Measurements from ENCODE around the gene DRC3.
"Not testable (repeated sequence)": the region's sequence is repeated elsewhere in the genome, so short reads cannot be mapped to it uniquely, and the experiment has no call there.

DRC3 gene

DNA sequence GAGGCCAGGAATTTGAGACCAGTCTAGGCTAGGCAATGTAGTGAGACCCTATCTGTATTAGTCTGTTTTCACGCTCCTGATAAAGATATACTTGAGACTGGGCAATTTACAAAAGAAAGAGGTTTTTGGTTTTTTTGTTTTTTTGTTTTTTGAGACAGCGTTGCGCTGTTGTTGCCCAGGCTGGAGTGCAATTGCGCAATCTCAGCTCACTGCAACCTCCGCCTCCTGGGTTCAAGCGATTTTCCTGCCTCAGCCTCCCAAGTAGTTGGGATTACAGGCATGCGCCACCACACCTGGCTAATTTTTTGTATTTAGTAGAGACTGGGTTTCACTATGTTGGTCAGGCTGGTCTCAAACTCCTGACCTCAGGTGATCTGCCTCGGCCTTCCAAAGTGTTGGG, 23.2 kb downstream of the DRC3 start:
- DNase-seq = not testable (repeated sequence)

DNA sequence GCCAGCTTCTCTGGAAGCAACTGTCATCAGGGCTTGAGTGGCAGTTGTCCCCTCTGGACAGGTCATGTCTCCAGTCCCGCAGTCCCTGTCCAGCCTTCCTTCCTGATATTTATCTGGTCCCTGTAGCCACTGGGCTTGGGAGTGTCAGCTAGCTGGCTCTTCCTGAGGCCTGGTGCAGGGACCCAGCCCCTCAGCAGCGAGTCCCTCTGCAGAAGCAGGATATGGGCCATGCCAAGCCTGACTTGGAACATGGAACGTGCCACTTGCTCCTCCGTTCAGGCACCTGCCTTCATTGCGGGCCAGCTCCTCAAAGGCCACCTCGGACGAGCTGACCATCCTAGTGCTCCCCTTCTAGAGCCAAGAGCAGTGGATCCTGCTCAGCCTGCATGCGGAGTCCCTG, 26.3 kb downstream of the DRC3 start:
- no peak for DNase-seq

DNA sequence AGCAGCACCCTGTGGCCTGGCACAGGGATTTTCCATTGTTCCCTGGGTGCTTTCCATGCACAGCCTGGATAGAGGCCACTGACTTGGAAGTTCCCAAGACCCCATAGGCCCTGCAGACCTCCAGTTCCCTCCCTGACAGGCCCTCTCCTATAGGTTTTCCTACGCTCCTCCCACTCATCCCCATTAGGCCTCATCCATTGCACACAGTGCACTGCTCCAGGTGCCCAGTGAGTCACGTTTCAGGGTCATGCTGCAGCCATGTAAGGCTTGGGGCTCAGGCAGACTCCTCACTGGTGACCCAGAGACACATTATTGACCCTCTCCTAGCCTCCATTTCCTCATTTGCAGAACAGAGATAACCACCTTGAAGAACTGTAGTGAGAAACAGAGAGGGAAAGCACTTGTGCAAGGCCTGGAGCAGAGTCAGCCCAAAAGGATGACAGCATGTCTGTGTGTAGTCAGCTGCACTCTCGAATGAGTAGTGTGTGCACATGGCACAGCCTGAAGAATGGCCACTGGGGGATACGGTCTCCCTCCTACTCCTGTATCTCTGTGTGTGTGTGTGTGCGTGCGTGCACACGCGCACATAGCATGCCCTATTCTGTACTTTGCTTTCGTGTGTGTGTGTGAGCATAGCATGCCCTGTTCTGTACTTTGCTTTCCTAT, 26.8 kb downstream of the DRC3 start:
- no peak for DNase-seq

DNA sequence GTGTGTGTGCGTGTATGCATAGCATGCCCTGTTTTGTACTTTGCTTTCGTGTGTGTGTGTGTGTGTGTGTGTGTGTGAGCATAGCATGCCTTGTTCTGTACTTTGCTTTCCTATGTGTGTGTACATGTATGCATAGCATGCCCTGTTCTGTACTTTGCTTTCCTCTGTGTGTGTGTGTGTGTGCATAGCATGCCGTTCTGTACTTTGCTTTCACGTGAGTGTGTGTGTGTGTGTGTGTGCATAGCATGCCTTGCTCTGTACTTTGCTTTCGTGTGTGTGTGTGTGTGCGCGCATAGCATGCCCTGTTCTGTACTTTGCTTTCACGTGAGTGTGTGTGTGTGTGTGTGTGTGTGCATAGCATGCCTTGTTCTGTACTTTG, 27.4 kb downstream of the DRC3 start:
- no peak for DNase-seq

DNA sequence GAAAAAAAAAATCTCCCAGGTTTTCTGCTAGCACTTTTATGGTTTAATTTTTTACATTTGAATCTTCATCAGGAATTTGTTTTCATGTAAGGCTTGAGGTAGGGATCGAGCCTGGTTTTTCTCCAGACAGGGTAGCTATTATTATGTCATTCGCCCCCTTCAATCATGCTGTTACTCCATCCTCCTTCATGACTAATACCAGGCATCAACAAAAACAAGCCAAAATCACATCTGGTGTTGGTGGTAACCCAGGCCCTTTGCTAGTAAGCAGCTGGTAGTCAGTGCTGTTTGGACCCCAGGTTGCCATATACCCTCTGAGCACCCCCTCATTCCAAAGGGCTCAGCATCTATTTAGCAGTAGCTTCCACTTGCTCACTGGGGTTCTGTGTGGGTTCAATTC, 29.5 kb downstream of the DRC3 start:
- DNase-seq = peak; percentile 52

DNA sequence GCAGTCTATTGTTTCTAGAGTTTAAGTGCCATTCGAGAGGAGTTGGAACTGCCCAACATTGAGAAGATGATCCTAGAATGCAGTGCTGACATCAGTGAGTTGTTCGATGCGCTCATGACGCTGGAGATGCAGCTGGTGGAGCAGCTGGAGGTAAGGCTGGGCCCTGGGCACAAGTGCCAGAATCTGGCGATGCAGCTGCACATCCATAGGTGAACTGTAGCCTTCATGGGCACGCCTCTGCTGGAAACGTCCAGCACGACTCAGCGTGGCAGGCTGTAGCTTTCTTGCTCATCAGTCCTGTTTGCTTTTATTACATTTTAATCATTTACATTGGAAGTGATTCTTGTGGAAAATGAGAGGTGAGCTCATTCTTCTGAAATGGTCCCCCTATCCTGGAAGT, 31.7 kb downstream of the DRC3 start:
- no peak for DNase-seq

DNA sequence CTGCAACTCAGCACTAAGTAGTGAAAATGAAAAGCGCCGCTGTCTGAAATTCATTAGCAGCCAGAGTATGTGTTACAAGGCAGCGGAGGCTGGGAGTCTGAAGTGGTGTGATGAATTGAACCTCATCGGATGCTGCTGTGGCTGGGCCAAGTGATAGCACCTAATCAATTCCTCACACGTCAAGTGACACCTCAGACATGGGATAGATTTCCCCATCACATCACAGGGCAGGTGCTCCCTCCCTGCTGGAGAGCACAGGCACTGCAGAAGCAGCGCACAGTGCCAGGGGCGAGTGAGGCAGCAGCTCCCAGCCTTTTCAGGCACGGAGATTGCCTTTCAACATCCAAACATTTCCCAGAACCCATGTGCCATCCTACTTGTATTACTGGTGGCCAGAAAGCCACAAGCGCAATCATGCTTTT, 32.2 kb downstream of the DRC3 start:
- DNase-seq = no peak

DNA sequence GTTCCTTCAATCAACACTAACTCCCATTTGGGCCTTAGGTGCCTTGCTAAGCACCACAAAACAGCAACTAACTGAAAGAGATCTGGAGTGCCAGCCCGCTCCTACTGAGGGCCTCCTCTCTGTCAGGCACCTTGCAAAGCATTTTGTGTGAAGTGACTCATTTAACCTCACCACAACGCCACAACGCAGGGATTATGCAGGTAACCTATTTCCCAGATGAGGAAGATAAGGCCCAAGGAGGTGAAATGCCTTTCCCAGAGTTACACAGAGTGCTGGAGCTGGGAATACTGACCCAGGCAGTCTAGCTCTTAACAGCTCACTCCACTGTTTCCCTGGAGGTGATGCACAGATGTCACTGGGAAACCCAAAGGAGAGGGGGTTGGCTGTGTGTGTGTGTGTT, 32.8 kb downstream of the DRC3 start:
- DNase-seq = no peak

DNA sequence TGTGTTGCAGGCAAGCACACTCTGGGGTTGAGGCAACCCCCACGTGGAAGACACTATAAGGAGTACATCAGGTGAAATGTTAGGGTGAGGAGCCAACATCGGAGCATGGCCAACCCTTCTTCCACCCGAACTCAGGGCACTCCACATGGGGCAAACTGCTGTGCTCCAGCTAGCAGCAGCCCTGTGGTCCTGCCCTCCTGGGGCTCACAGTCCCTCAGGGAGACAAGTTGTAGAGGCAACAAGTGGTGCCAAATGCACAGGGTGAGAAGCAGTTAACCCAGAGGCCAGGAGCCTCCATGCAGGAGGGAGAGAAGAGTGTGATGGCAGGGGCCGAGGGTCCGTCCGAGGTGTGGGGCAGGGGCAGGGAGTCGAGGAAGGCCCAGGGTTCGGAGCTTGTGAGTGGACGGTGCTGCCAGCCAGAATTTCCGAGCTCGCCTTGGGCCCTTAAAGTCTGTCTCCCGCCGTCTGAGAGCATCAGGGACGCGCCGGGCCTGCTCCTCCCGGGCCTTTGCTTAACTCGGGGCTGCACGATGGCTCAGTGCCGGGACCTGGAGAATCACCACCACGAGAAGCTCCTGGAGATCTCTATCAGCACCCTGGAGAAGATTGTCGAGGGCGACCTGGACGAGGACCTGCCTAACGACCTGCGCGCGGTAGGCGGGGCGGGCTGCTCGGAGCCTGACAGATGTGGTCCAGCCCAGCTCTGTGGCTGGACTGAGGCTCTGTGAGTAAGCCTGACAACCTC, 34.0 kb downstream of the DRC3 start:
- no peak for DNase-seq

DNA sequence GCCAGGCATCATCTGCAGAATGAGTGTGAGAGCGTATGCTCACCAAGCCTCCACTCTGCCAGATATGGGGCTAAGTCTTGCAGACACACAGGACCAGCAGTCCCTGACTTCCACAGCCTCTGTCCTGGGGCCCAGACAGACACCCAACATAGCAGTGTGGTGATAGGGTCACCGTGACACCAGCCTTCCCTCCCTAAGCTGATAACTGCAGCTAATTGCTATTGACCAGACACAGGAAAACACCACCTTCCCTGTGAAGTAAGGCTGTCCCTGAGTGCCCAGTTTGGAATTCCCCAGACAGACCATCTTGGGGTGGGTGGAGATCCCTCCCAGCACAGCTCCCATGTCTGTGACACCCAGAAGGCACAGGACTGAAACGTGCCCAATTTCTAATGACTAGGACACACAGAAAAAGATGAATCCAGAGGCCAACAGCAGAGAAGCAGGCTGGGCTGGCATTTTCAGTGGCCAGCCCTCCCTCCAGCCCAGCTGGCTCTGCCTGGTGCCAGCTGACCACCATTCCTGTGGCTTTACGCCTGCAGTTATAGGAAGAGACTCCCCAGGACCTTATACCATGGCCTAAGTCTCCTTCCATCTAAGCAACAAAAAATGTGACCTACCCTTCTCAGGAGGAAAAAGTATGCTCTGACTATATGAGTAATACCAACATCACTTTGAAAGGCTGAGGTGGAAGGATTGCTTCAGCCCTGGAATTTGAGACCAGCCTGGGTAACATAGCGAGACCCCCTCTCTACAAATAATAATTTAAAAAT, 36.0 kb downstream of the DRC3 start:
- peak; percentile 84 for DNase-seq

DNA sequence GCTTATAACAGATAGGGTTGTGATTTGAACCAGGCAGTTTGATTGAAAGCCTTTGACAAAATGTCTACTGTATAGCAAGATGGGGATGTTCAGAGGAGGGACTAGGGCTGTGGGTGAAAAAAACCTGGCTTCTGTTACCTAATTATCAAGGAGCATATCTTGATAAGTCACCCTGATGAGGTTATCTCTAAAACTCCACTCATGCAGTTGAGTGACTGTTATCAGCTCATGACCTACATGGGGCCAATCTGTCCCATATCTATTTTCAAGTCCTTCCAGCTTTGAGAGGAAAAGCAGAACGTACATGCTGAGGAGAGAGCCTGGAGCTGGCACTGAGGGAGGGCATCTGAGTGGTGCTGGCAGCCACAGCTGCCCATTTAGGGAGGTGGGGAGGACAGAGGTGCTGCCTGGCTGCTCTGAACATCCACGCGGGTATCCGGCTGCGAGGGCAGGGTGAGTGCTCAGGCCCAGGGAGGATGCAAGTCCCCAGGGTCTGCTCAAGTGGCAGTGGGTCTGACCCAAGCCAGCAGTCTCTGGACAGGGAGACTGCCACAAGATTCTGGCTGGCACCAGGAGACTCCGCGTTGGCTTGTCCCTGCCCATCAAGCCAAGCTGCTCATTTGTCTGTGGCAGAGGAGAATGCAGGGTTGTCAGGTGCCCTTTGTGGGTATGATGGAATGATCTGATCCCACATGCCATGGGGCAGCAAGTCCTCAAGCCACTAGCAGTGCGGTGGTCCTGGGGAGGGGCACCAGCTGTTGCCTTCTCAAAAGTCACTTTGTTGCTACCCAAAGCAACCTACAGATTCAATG, 37.2 kb downstream of the DRC3 start:
- DNase-seq = no peak

DNA sequence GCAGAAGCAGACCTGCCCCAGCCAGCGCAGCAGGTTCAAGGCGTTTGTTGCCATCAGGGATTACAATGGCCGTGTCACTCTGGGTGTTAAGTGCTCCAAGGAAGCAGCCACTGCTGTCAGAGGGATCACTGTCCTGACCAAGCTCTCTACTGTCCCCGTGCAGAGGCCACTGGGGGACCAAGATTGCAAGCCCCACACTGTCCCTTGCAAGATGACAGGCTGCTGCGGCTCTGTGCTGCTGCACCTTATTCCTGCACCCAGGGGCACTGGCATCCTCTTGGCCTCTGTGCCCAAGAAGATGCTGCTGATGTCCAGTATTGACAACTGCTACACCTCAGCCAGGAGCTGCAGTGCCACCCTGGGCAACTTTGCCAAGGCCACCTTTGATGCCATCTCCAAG, 38.6 kb downstream of the DRC3 start:
- no peak for DNase-seq

DNA sequence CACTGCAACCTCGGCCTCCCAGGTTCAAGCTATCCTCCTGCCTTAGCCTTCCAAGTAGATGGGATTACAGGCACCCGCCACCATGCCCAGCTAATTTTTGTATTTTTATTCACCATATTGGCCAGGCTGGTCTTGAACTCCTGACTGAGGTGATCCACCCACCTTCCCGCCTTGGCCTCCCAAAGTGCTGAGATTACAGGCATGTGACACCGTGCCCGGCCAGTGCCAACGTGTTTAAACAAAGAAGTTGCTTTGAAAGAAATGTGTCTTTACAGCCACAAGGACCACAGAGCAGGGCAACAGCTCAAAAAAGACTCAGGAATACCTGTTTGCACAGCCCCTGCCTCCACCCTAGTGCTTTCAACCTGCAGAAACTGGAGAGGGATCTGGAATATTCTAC, 41.3 kb downstream of the DRC3 start:
- no peak for DNase-seq

DNA sequence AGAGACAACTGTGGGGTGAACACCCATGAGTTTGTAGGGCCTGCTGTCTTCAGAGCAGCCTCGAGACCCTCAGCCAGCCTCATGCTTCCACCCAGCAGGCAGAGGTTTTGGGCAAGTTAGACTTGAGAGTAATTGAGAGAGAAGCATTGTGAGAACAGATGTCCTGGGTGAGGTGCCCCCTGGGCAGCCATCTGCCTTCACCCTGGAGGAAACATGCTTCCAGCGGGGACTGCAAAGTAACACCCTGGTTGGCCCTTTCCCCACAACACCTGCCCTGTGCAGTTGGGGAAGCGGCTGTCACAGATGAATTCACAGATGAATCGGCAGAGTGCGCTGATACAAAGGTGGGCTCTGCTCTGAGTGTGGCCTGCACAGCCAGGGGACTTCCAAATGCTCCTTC, 42.9 kb downstream of the DRC3 start:
- DNase-seq = no peak

DNA sequence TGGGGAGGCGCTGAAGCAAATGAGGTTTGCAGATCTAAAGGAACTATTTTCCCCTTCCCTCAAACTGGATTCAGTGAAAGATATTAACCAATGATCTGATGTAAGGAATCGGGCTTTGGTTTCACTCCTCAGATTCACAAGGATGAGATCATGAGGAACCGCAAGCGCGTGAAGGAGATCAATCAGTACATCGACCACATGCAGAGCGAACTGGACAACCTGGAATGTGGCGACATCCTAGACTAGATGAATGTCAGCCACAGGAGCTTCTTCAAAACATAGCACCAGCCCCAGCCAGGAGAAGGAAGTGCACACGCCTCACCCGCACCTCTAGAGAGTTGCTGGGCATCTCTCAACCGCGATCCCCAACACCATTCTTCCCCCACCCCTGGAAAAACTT, 43.8 kb downstream of the DRC3 start:
- DNase-seq = no peak

DNA sequence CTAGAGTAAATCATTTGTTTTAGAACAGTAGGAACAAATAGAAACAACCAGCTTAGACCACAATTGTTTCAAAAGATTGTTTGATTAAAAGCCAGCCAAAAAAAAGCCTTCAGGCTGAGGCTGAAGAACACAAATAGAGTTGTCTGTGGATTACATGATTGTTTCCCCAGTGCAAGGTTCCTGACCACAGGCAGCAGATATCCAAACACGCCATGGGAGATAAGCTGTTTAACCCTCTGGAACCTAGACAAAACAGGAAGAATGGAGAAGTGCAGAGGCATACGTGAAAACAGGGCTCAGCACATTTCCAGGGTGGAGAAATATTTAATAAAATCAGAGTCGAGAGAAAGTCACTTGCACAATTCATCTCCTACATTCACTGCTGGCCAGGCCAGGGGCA, 45.3 kb downstream of the DRC3 start:
- no peak for DNase-seq

DNA sequence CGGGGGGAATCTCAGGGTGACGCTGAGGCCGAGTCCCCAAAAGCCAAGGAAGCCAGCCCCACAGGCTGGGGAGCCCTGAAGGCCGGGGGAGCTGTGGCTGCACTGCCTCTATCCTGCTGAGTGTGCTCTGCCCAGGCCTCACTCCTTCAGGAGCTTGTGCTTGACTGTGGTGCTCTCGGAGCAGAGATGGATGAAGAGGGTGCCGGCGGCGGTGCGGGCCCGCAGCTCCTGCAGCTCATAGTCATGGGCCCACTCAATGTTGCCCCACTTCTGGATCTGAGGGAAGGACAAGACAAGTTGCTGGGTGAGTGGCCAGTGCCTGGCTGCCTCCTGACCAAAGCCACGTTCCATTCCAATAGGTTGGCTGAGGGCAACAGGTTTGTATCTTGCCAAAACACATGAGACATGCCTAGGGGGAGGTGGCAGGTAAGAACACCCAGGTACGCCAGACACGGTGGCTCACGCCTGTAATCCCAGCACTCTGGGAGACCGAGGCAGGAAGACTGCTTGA, 45.8 kb downstream of the DRC3 start:
- DNase-seq = no peak

DNA sequence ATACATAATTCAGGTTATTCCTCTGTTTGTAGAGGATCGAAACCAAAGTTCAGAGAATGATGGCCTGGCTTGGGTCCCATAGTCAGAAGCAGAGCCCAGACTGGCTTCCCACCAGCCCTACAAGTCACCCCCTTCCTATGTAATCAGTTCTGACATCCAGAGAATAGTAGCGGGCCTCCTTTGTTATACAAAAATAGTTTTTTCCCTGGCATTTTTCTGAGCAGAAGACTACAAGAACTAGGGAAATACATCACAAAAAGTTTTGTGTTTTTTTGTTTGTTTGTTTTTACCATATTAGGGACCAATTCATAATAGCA, 47.1 kb downstream of the DRC3 start:
- no peak for DNase-seq

DNA sequence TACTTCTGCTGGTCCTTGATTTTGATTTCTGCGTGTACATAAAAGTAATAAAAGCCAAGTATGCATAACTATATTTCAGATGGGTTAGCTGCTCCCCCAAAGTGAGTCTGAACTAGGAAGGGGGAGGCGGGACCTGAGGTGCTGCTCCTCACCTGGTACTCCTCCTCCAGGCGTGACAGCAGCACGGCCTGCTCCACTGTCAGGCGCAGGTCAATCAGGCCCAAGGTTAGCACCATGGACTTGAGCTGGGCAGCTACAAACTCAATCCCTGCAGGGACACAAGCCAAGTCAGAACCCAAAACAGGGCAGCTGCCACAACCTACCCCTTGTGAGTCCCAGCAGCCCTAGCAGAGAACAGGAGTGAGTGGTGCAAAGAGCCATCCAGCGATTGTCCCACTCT, 48.3 kb downstream of the DRC3 start:
- DNase-seq = no peak

DNA sequence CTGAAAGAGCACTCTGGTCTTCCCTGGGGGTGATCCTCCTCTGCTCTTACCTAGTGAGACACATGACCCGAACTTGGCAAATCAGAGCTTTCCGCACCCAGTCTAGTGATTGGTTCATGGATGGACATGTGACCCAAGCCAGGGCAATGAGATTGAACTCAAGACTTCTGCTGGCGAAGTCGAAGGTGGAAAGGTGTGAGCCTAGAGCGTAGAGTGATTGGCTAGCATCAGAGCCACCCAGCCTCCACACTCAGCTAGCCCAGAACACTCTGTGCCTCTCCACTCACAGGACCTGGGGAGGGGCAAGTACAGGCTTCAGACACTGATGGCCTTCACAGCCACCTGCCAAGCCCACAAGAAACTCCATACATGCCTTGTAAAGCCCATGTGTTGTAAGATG, 48.7 kb downstream of the DRC3 start:
- DNase-seq = no peak

DNA sequence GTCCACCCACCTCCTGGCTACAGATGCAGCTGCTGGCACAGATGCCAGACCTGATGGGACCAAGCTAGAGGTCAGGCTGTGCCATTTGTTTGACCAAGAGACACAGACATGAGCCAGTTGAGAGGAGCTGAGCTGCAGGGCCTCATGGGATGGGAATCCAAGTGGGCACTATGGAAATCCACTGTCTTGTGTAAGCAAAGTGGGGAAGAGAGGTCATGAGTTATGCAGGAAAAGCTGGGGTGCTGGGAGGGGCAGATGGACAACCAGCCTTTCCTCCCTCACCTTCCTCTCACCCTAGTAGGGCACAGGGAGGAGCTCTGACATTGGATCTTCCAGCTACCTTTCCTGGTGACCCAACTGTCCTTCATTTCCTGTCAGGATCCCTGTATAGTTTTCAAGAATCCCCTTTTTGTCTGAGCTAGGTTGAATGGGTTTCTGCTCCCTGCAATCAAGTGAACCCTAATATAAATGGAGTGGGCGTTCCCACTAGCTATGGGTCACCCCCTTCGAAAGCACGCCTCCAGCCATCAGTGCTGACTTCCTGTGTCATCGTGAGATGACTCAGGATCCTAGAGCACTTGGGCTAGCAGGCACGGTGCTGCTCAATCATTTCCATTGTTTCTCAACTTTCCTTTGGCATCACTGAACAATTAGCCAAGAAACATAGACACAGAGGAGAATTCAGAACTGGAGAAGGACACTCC, 52.7 kb downstream of the DRC3 start:
- DNase-seq = peak; percentile 73

DNA sequence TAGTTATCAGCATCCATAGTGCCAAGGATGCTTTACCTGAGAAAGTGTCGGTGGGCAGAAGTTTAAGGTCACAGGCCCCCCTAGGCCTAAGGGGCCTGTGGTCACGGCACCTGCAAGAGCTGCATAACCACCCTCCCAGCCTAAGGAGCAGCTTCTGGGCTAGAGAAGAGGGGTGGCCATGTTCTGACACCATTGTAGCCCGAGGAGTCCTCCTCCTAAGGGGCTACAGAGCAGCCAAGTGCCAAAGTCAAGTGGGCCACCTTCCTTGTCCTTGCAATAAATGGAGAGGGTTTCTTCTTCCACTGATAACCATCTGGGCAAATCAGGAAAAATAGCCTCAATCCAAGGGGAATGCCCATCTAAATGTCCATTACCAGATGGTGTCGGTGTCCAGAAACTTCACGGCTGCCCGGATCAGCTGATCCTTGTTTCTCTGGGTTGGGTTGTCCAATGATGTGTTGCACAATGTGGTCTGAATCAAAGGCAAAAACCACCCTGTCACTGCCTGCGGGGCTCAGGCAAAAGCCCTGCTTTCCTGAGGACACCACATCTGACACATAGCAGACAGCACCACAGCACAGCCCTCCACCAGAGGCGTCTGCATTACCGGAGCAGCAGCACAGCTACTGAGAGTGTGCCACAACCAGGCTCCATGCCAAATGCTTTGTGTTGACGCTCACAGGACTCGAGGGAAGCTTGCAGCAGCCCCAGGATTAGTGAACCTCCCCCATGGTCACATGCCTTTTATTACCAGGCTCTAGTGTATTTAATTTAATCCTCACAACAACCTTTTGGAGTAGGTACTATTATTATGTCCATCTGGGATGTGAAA, 53.5 kb downstream of the DRC3 start:
- DNase-seq = peak; percentile 36

All from HCEC 1CT (cell line).